T-helper 1 cell (primary cell): ENCODE results near the gene ZNF451.

Source experiments
- DNase-seq, 5 donors: peaks; one replicate each; pipeline ENCODE4 v3.0.0-alpha.2; 2012 to 2020

ZNF451 gene

GRCh38 chr6:57210060-57210459 is 120.1 kb downstream of the ZNF451 start:
- DNase-seq = no peak

GRCh38 chr6:57215260-57215659 is 125.3 kb downstream of the ZNF451 start:
- no peak for DNase-seq

GRCh38 chr6:57216235-57217101 is 126.5 kb downstream of the ZNF451 start:
- no peak for DNase-seq

- no peak for DNase-seq
These were observed 127.3 kb downstream of the ZNF451 start for GRCh38 chr6:57217270-57217669.
